ENCODE measurements around the gene LDB1.

- TF ChIP-seq POLR2A (IDR thresholded peaks at IDR 0.05; ENCODE audit: low read depth, low read length) (no peak), CTCF (IDR thresholded peaks at IDR 0.05; ENCODE audit: extremely low read depth in 1 of 2, insufficient read depth in 1 of 2, low read depth in 1 of 2, low read length in 2 of 2) (no peak), FOS (IDR thresholded peaks at IDR 0.05; ENCODE audit: borderline replicate concordance, insufficient read depth, low read length) (no peak), POLR2AphosphoS5 (IDR thresholded peaks at IDR 0.05; ENCODE audit: insufficient read depth, low read depth, low read length) (no peak), MYC (IDR thresholded peaks at IDR 0.05; ENCODE audit: low read depth, low read length) (no peak), JUN (IDR thresholded peaks at IDR 0.05; ENCODE audit: borderline replicate concordance, insufficient read depth, insufficient read length, low read depth) (no peak), EZH2 (IDR thresholded peaks at IDR 0.05; ENCODE audit: borderline replicate concordance, low read depth, low read length, severe bottlenecking) (no peak)
- TF ChIP-seq, protein P1, sequence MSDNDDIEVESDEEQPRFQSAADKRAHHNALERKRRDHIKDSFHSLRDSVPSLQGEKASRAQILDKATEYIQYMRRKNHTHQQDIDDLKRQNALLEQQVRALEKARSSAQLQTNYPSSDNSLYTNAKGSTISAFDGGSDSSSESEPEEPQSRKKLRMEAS (IDR thresholded peaks at IDR 0.05; ENCODE audit: insufficient read depth, insufficient read length), result no peak
These were observed 1.3 kb downstream of the LDB1 start for GRCh38 chr10:102118867-102119266.

Data from endothelial cell of umbilical vein (primary cell).